Neural progenitor cell (in vitro differentiated cells): ENCODE data around the gene UXT. TPM values are rescaled to one million over a fixed set of nuclear protein-coding genes. Genes with fewer than 3 reads are reported as not detected.

Experiments
- DNase-seq: peaks from one replicate; pipeline ENCODE4 v3.0.0-alpha.2; 2016; ENCODE audit warnings: low spot score
- H2AFZ ChIP-seq: fragments of 200-600 bp; sonication (generic); replicated peaks from 2 replicates; pipeline ENCODE4 v1.6.1; 2016; ENCODE audit warnings: antibody characterized with exemption
- H3F3A ChIP-seq: fragments of 200-600 bp; sonication (generic); 2 replicates; pipeline ENCODE4 v1.6.1; 2016; ENCODE audit warnings: antibody characterized with exemption, low read depth
- H3K27ac ChIP-seq: fragments of 200-600 bp; sonication (generic); 2 replicates; pipeline ENCODE4 v1.5.1; 2016; ENCODE audit warnings: mild to moderate bottlenecking
- H3K27me3 ChIP-seq: fragments of 200-600 bp; sonication (generic); 2 replicates; pipeline ENCODE4 v1.6.1; 2016; ENCODE audit warnings: mild to moderate bottlenecking, moderate library complexity
- H3K36me3 ChIP-seq: fragments of 200-600 bp; sonication (generic); 2 replicates; pipeline ENCODE4 v1.5.1; 2016
- H3K4me1 ChIP-seq: fragments of 200-600 bp; sonication (generic); 2 replicates; pipeline ENCODE4 v1.6.1; 2016; ENCODE audit warnings: mixed run types
- H3K4me2 ChIP-seq: fragments of 200-600 bp; sonication (generic); 2 replicates; pipeline ENCODE4 v1.6.1; 2016
- H3K4me3 ChIP-seq: fragments of 200-600 bp; sonication (generic); 2 replicates; pipeline ENCODE4 v1.5.1; 2016
- H3K79me2 ChIP-seq: fragments of 200-600 bp; sonication (generic); 2 replicates; pipeline ENCODE4 v1.6.1; 2016; ENCODE audit warnings: low read depth
- H3K9ac ChIP-seq: fragments of 200-600 bp; sonication (generic); 2 replicates; pipeline ENCODE4 v1.6.1; 2016
- H3K9me3 ChIP-seq: fragments of 200-600 bp; sonication (generic); 2 replicates; pipeline ENCODE4 v1.5.1; 2016; ENCODE audit warnings: low read depth
- H4K20me1 ChIP-seq: fragments of 200-600 bp; sonication (generic); 2 replicates; pipeline ENCODE4 v1.6.1; 2016; ENCODE audit warnings: low read depth
- H3K27ac Mint-ChIP-seq: 3 replicates; pipeline ENCODE4 v1.8.0; 2021; ENCODE audit warnings: mixed read lengths
- H3K27me3 Mint-ChIP-seq: 2 replicates; pipeline ENCODE4 v1.8.0; 2022; ENCODE audit warnings: low read depth, mild to moderate bottlenecking, inconsistent platforms, moderate library complexity, mixed read lengths; ENCODE audit not compliant: insufficient read depth
- H3K36me3 Mint-ChIP-seq: 3 replicates; pipeline ENCODE4 v1.8.0; 2021; ENCODE audit warnings: mixed read lengths
- H3K4me1 Mint-ChIP-seq: 3 replicates; pipeline ENCODE4 v1.8.0; 2021; ENCODE audit warnings: mixed read lengths
- H3K4me3 Mint-ChIP-seq: 3 replicates; pipeline ENCODE4 v1.8.0; 2021; ENCODE audit warnings: mild to moderate bottlenecking, moderate library complexity, mixed read lengths
- H3K9me3 Mint-ChIP-seq: 3 replicates; pipeline ENCODE4 v1.8.0; 2020; ENCODE audit warnings: mixed read lengths
- EZH2 ChIP-seq: fragments of 200-600 bp; sonication (generic); IDR thresholded peaks from 2 replicates; pipeline ENCODE4 v1.6.1; 2017; ENCODE audit warnings: antibody characterized with exemption, mild to moderate bottlenecking, moderate library complexity
- EZH2phosphoT487 ChIP-seq: fragments of 200-600 bp; sonication (generic); IDR thresholded peaks from 2 replicates; pipeline ENCODE4 v1.6.1; 2017; ENCODE audit warnings: antibody characterized with exemption
- total RNA-seq: library from RNA; depleted of rRNA; stranded (reverse); fragments of >200 nt; gene quantifications from 2 replicates; pipeline ENCODE4 v1.2.3, GENCODE V29; 2015; ENCODE audit warnings: low replicate concordance
- TF ChIP-seq, protein P1 (sequence below): fragments of 200-600 bp; sonication (generic); IDR thresholded peaks from 2 replicates; pipeline ENCODE4 v1.5.1; 2017; ENCODE audit warnings: antibody characterized with exemption, mild to moderate bottlenecking

Gene UXT
- total RNA-seq, 1 donor from 2014 or later: 91.9 TPM

- H3K9ac ChIP-seq: no peak overlapping the region
- Mint-ChIP-seq H3K4me1 (peaks cover 4% of the 10 kb centered on the region), H3K9me3 (peaks cover 2% of the 10 kb centered on the region), H3K36me3 (no peaks in the 10 kb centered on the region), H3K4me3 (no peak overlapping the region), H3K27ac (no peak overlapping the region), H3K27me3 (peaks cover 3% of the 10 kb centered on the region)
- DNase-seq: no peak
- H3F3A ChIP-seq: no peaks in the 10 kb centered on the region
- no peaks in the 10 kb centered on the region for H3K27me3 ChIP-seq
- H3K27ac ChIP-seq: no peak overlapping the region
- H3K79me2 ChIP-seq: no peaks in the 10 kb centered on the region
- TF ChIP-seq EZH2 (no peak), EZH2phosphoT487 (no peak)
- TF ChIP-seq, protein P1, sequence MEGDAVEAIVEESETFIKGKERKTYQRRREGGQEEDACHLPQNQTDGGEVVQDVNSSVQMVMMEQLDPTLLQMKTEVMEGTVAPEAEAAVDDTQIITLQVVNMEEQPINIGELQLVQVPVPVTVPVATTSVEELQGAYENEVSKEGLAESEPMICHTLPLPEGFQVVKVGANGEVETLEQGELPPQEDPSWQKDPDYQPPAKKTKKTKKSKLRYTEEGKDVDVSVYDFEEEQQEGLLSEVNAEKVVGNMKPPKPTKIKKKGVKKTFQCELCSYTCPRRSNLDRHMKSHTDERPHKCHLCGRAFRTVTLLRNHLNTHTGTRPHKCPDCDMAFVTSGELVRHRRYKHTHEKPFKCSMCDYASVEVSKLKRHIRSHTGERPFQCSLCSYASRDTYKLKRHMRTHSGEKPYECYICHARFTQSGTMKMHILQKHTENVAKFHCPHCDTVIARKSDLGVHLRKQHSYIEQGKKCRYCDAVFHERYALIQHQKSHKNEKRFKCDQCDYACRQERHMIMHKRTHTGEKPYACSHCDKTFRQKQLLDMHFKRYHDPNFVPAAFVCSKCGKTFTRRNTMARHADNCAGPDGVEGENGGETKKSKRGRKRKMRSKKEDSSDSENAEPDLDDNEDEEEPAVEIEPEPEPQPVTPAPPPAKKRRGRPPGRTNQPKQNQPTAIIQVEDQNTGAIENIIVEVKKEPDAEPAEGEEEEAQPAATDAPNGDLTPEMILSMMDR: no peak
- no peaks in the 10 kb centered on the region for H3K9me3 ChIP-seq
- no peak overlapping the region for H2AFZ ChIP-seq
- no peaks in the 10 kb centered on the region for H4K20me1 ChIP-seq
- H3K4me1 ChIP-seq: no peaks in the 10 kb centered on the region
- no peak overlapping the region for H3K4me3 ChIP-seq
- H3K4me2 ChIP-seq: no peak overlapping the region
- H3K36me3 ChIP-seq: no peaks in the 10 kb centered on the region
These were observed 45.8 kb upstream of the UXT start for GRCh38 chrX:47704736-47705135.

GRCh38 chrX:47697181-47697580 lies 38.2 kb upstream of the UXT start:
- TF ChIP-seq, protein P1: no peak
- Mint-ChIP-seq H3K4me3 (no peak overlapping the region), H3K4me1 (no peaks in the 10 kb centered on the region), H3K27me3 (peaks cover 6% of the 10 kb centered on the region), H3K36me3 (no peaks in the 10 kb centered on the region), H3K9me3 (peaks cover 5% of the 10 kb centered on the region), H3K27ac (no peak overlapping the region)
- H3K27ac ChIP-seq: no peak overlapping the region
- DNase-seq: no peak
- no peak overlapping the region for H3K9ac ChIP-seq
- H3K4me1 ChIP-seq: no peaks in the 10 kb centered on the region
- H4K20me1 ChIP-seq: no peaks in the 10 kb centered on the region
- no peaks in the 10 kb centered on the region for H3K9me3 ChIP-seq
- H3K36me3 ChIP-seq: no peaks in the 10 kb centered on the region
- no peak overlapping the region for H3K4me2 ChIP-seq
- H2AFZ ChIP-seq: no peak overlapping the region
- no peak overlapping the region for H3K4me3 ChIP-seq
- no peaks in the 10 kb centered on the region for H3K27me3 ChIP-seq
- H3F3A ChIP-seq: no peaks in the 10 kb centered on the region
- no peaks in the 10 kb centered on the region for H3K79me2 ChIP-seq

- Mint-ChIP-seq H3K36me3 (no peaks in the 10 kb centered on the region), H3K27me3 (no peaks in the 10 kb centered on the region), H3K4me3 (no peak overlapping the region), H3K9me3 (peaks cover 10% of the 10 kb centered on the region), H3K4me1 (peaks cover 4% of the 10 kb centered on the region), H3K27ac (no peak overlapping the region)
- TF ChIP-seq EZH2 (no peak), EZH2phosphoT487 (no peak)
- TF ChIP-seq, protein P1: no peak
- H3K4me2 ChIP-seq: no peak overlapping the region
- no peaks in the 10 kb centered on the region for H3K27me3 ChIP-seq
- H3F3A ChIP-seq: no peaks in the 10 kb centered on the region
- H4K20me1 ChIP-seq: no peaks in the 10 kb centered on the region
- H3K79me2 ChIP-seq: no peaks in the 10 kb centered on the region
- no peak overlapping the region for H3K9ac ChIP-seq
- no peak overlapping the region for H3K27ac ChIP-seq
- no peak overlapping the region for H2AFZ ChIP-seq
- H3K4me1 ChIP-seq: no peaks in the 10 kb centered on the region
- peaks cover 8% of the 10 kb centered on the region for H3K9me3 ChIP-seq
- no peak overlapping the region for H3K4me3 ChIP-seq
- DNase-seq: no peak
- H3K36me3 ChIP-seq: no peaks in the 10 kb centered on the region
These were observed 31.2 kb upstream of the UXT start for GRCh38 chrX:47690175-47690574.

DNA sequence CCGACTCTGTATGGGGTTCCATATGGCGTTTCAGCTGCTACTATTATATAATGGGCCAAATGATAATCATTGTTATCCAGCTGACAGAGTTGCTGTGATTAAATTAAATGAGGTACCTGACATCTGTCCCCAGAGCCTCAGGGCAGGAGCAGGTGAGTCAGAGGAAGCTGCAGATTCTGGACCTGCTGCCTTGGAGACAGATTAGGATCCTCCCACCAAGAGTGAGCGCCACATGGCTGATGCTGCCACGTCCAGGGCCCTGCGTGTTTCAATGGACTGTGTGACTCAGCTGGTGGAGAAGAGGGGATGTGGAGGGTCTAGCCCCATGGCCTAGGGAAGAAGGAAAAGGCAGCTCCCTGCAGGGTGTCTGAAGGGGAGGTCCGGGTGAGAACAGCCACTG lies 28.3 kb upstream of the UXT start:
- Histone ChIP-seq H3K27me3 (no peaks in the 10 kb centered on the region), H4K20me1 (no peaks in the 10 kb centered on the region), H3K36me3 (no peaks in the 10 kb centered on the region), H3K27ac (no peak overlapping the region), H3K4me3 (no peak overlapping the region), H2AFZ (no peak overlapping the region), H3K9ac (no peak overlapping the region), H3F3A (no peaks in the 10 kb centered on the region), H3K4me2 (no peak overlapping the region), H3K4me1 (no peaks in the 10 kb centered on the region), H3K9me3 (peaks cover 8% of the 10 kb centered on the region), H3K79me2 (no peaks in the 10 kb centered on the region)
- no peak for DNase-seq
- H3K27me3 Mint-ChIP-seq: no peaks in the 10 kb centered on the region
- H3K36me3 Mint-ChIP-seq: no peaks in the 10 kb centered on the region
- H3K9me3 Mint-ChIP-seq: peaks cover 10% of the 10 kb centered on the region
- no peak overlapping the region for H3K27ac Mint-ChIP-seq
- H3K4me3 Mint-ChIP-seq: no peak overlapping the region
- TF ChIP-seq, protein P1: no peak
- TF ChIP-seq EZH2 (no peak), EZH2phosphoT487 (no peak)
- H3K4me1 Mint-ChIP-seq: peaks cover 4% of the 10 kb centered on the region
